Hematopoietic multipotent progenitor cell treated with erythropoietin and hydrocortisone succinate and interleukin-3 and kit ligand, for 6 days (in vitro differentiated cells): ENCODE results near the gene TTC28.

ENCODE experiments used
- DNase-seq: peaks from one replicate; pipeline ENCODE4 v3.0.0-alpha.2; 2015

The TTC28 gene

DNA sequence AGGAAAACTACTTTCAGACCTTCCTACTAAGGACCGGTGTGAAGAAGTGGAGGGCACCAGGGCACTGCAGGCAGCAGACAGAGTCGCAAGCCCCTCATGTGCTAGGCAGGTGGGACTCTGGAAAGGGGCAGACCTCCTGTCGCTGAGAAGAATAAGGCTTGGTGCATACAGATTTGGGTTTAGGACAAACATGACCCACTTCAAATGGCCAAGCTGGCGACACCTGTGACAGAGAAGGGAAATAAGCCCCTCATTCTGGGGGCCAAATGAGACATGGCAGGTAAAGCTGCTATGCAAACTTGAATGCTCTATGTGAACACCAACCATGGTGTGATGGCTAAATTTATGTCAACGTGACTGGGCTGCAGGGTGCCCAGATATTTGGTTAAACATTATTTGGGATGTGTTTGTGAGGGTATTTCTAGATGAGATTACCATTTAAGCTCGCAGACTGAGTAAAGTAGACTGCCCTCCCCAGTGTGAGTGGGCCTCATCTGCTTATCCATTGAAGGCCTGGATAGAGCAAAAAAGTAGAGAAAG is 648.2 kb downstream of the TTC28 start:
- DNase-seq: no peak

DNA sequence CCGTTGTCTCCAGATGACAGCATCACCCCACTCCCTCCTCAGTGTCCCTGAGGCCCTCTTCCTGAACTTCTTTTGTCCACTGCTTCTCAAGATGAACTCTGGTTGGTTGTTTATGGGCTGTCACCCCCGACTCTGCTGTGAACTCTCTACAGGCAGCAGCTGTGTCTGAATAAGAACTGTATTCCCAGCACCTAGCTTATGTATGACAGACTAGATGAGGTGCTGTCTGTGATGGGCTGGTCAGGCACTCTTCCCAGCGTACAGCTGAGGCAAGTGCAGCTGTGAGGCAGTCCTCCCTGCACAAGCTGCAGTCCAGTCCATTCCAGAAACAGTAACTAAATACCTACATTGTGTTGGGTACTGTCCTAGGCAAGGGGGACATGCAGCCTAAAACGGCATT is 649.2 kb downstream of the TTC28 start:
- no peak for DNase-seq

DNA sequence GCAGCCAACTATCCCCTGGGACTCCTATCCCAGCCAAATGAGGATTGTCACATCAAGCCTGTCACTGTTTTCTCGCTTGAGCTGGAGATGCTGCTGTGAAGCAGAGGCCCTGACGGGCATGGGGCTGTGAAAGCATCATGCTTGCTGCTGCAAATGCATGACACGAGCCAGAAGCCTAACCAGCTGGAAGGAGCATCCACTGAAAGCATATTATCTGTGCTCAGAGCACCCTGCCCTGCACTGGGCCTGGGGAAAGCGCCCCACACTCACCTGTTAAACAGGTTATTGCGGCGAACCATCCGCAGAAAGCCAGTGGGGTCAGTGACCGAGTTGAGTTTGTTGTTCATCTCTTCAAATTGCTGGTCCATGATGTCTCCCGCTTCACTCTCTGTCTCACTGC is 649.7 kb downstream of the TTC28 start:
- DNase-seq: no peak

DNA sequence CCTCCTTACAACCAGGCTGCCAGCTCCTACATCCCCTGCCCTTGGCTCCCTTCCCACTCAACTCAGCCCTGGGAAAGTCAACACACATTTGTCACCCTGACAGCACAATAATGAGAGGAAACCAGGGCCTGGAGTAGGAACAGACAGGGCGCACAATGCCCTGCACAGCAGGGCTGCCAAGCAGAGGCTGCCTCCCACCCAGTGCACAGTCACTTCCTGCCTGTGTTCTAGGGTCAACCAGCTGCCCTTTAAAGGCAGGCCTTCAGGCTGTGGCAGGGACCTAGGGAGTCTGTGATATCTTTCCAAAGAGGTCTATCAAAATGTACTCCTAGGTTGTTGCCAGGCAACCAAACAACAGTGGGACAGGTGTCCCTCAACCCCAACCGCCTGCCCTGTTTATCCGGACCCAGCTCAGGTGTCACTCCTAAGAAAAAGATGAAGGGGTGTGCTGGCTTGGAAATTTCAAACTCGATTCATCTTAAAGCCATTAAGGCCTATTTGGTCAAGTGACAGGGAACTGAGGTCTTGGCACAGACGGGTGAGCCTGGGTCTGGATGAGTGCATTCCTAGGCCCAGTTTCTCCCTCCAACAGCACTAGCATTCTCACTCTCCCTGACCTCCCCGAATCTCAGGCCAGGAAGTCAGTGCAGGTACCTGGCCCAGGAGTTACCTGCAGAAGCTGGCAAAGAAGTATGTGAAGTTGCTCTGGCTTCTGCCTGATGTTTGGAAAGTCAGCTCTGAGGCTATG is 650.3 kb downstream of the TTC28 start:
- peak; percentile 32 for DNase-seq

GRCh38 chr22:28027453-28028448 is 651.9 kb downstream of the TTC28 start:
- peak; percentile 69 for DNase-seq

GRCh38 chr22:28025866-28026575 is 653.6 kb downstream of the TTC28 start:
- no peak for DNase-seq

GRCh38 chr22:28025333-28025732 is 654.3 kb downstream of the TTC28 start:
- peak; percentile 65 for DNase-seq

DNA sequence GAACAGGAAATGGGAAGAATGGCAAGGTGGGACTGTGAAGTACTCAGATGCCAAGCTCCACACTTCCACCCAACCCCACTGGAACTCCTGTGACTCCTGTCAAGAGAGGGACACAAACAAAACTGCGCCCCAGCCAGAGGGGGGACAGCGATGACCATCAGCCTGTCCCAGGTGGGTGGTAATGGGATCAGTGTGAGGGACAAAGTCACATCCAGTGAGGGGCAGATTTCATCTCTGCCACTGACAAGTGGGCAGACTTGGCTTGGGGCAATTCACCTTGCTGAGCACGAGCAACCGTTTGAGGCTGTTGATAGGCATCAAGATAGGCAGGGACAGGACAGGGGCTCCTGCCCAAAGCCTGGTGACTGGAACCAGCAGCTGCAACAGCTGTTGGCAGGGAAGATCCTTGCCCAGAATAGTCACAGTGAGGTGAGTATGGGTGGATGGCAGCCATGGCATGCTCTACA is 655.2 kb downstream of the TTC28 start:
- DNase-seq: no peak

DNA sequence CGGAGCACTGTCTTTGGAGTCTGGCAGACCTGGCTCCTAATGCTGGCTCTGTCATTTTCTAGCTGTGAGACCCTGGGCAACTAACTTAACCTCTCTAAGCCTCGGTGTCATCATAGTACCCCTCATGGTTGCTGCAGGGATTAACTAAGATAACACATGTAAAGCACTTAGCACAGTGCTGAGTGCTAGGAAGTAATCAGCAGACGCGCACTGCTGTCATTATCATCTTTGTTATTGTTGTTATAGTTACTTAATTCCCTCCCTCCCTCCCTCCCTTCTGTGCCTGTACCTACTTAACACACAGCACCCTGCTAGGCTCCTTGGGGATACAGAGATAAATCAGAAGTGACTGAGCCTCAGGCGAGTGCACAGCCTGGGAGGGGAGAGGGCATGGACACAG is 655.9 kb downstream of the TTC28 start:
- DNase-seq: no peak

- DNase-seq: no peak
These were observed 656.6 kb downstream of the TTC28 start for GRCh38 chr22:28023036-28023435.

DNA sequence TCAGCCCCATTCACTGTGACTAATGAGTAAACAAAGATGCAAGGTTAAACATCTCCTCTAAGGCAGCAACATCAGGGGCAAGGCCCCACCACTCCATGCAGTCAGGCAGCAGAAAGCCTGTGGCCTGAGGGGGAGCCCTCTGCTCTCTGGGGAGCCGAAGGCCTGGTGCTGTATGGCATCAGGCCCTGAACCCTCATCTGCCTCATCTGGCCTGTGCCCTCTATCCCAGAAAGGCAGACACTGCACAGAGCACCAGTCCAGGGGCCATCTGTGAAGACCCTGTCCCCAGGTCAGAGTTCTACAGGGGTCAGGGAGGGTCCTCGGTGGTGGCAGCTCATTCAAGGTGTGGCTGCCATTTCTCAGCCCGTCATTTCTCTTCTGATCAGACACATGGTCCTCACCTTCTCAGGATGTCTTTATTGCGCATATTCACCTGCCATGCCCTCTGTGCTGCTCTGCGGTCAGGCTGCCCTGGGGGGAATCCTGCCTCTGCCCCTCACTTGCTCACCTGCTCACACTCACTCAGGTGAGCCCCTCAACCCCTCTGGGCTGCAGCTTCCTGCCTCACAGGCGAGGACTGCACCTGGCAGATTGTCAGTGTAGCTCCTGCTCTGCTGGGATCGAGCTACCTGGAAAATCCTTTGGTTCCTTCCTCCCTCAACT is 657.5 kb downstream of the TTC28 start:
- no peak for DNase-seq

DNA sequence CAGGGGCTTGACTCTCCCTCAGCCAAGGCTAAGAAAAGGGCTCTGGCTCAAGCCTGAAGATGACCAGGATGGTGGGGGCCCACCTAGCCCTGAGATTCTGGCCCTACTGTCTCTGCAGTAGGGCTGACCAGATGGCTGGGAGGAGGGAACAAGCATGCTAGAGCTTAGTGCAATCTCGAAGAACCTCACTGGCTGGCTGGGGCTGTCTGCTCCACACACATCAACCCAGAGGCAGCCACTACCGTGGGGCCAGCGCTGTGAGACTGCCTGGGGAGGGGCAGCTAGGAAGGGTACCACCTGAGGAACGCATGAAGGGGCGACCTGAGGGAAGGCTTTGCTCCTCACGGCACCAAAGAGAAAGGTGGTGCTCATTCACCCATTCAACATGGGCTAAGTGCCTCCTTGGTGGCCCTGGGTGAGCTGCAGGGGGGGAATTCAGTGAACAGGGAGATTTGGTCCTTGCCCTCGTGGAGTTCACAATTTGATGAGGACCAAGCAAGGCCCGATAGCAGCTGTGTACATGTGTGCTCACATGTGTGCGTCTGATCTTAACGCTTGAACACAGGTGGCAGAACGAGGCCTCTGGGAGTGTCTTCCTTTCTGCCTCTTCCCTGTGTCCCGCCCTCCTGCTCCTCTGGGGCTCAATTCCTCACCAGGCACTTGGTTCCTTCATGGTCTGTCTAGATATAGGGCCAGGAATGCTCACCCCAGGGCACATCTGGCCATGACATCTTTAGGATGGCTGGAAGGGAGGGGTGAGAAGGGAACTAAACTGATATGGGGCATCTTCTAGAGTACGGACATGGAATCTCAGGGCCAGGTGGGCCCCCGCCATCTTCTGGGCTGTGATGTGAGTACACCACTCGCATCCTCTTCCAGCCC is 658.3 kb downstream of the TTC28 start:
- DNase-seq: no peak

DNA sequence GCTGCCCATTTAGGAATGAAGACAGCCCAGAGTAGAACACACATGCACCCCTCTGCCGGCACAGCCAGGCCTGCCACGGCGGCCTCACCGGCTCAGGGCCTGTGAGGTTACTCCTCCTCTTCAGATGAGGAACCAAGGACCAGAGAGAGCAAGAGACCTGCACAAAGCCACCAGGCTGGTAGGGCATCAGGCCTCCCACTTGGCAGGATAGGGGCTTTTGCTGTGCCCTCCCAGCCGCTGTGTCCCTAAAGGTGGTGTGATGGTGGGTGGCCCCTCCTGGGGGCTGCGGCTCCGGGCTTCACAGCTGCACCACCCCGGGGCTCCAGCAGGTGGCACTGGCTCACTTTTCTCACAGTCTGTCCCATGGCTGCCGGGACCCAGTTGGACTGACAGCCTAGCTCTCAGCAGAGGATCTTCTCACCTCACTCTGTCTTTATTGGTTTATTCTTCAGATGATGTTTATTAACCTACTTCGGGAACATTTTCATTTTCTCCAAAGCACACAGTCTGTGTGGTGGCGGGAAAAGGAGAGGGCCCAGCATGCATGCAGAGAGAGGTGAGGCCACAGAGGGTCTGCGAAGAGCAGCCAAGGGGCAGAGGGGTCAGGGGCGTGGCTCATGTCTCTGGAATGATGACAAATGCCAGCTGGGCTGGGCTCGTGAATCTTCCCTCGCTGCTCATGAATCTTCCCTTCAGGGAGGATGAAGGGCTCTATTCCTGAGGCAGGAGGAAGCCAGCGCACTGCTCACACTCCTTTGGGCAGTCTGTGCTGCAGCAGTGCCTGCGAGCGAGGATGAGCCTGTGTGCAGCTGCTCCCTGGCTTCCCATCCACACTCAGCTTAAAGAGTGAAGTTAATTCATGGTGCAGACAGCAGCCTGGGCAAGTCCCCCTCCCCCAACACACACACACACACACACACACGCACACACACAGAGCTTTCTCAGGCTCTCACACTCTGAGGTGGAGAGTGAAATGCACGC is 659.5 kb downstream of the TTC28 start:
- DNase-seq: peak; percentile 79

- peak; percentile 42 for DNase-seq
These were observed 660.3 kb downstream of the TTC28 start for GRCh38 chr22:28019360-28019759.

DNA sequence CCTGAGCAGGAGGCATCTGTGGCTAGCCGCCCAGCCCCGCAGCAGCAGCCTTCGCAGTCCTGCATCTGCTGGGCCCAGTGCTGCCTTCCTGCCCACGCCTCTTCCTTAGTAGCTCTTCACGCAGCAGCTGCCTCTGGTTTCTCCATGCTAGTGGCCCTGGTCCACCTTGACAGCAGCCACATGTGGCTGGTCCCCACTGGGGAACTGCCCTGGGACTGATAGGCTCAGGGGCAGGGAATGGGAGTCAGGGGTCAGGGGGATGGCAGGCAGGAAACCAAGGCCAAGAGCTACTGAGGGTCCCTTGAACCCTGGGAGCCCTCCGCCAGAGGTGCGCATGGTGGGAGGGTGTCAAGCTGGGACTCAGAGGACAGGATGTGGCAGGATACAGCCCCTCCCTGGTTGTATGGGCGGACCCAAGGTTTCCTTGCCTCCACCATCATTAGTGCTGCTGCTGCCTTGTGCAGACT is 661.1 kb downstream of the TTC28 start:
- no peak for DNase-seq

- DNase-seq: no peak
These were observed 661.8 kb downstream of the TTC28 start for GRCh38 chr22:28017859-28018258.

DNA sequence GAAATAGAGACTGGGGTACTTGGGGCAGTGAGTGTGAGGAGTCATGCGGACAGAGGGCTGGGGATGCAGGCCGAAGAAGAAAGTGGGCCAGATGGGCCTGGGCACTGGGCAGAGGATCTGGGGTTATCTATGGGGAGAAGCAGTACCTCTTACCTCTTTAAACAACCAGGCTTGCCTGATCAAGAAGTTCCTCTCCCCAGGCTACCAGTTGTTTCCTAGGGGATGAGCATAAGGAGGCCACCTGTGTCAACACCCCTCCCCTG is 662.2 kb downstream of the TTC28 start:
- DNase-seq: no peak

DNA sequence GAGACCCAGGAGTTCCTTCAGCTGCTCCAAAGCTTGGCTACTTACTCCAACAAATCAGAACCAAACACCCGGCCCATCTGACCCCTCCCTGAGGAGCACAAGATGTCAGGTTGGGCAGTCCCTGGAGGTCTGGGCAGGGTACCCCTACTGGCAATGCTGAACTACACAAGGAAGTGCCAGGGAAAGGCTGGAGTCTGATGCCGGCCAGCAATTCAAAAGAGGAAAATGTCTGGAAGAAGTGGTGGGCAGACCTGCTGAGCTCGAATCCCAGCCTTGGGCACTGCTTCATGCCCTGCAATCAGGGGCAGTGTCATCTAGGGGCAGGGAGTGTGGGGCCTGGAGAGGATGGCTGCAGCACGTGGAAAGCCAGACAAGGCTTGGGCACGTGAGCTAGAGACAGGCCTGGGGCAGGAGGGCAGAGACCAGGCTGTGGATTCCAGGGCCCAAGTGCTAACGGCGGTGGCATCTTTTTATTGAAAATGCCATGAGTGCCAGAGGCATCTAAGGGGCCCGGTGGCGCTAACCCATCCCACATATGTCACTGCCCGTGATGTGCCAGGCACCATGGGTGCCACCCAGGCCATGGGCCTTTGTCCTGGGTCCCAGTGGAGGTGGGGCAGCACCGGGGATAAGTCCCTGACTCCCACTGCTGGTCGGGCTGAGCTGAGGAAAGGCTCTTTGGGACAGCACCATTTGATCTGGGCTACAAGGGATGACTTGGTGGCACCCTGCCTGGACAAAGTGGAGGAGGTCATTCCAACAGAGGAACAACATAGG is 662.7 kb downstream of the TTC28 start:
- no peak for DNase-seq
